NCI-H146 (cell line): Measurements from ENCODE around the gene ARVCF.

Experiments
- DNase-seq: peaks from one replicate; lab custom pipeline; 2025; lab: John Stamatoyannopoulos, UW

Gene ARVCF

GRCh38 chr22:19973551-19974267, 42.9 kb downstream of the ARVCF start:
- no peak for DNase-seq

DNA sequence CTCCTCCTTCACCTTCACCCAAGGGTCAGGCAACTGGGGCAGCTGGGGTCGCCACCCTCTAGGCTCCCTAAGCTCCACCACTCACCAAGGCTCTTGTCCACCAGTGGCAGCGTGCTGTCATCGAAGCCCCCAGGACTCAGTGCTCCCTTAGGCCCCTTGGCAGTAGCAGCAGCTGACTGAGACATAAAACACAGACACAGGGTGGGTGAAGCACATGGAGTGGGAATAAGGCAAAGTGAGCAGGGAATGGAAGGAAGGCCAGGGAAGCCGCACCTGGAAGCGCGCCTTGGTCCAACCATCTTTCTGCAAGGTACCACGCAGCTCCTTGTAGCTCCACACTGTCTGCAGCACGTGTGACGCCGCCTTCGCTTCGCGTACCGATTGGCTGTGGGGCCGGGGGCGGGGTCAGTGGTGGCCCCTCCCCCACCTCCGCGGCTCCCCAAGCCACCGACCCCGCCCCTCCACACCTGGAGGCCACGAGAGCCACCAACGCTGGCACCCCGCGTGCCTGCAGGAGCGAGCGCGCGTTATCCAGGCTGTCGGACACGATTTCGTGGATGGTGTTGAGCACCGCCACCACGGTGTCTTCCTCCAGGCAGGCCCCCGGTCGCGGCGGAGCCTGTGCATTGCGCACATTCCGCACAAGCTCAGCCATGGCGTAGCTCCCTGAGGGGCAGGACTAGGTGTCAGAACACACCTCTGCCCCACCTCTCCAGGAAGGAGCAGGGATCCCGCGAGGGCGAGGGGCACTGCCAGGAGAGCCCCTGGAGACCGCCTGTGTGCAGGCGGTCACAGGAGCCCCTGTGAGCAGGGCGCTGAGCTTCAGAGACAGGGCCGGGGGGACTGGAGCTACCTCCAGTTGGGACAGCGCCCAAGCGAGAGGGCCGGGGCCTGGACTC, 43.7 kb downstream of the ARVCF start:
- DNase-seq: no peak

- no peak for DNase-seq
Observed at GRCh38 chr22:19972251-19972650, 44.4 kb downstream of the ARVCF start.

DNA sequence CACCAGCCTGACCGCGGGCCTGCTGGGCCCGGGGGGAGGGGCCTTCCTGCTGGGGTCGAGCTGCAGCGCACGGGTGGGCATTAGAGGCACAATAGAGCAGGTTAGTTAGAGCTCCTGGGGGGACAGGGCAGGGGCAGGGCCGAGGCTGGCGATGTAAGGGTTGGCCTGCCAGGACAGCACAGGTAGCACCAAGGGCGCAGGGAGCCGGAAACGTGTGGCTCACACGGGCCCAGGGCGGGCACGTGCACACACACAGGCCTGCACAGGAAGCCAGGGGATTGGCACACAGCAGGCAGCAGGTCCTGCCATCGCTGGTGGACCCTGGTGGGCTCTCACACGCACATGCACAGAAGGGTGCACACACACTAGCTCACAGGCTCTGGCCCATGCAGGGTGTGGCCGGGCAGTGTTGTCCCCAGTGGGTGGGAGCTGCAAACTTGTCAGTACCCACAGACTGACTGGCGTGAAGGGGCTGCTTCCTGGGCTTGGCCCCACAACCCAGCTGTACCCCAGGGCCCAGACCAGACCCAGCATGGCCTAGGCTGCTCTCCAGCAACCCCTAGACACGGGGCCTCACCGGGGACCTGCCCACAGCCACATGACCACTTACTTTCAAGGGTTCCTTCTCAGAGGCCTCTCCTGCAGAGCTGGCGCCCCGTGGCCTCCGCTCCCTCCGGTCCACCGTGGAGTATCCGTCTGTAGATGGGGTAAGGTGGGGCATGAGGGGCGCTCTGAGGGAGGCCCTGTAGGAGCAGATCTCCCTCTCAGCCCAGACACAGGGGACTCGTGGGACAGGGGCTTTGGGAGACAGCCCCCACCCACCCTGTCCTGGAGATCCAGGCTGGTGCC, 45.1 kb downstream of the ARVCF start:
- no peak for DNase-seq

DNA sequence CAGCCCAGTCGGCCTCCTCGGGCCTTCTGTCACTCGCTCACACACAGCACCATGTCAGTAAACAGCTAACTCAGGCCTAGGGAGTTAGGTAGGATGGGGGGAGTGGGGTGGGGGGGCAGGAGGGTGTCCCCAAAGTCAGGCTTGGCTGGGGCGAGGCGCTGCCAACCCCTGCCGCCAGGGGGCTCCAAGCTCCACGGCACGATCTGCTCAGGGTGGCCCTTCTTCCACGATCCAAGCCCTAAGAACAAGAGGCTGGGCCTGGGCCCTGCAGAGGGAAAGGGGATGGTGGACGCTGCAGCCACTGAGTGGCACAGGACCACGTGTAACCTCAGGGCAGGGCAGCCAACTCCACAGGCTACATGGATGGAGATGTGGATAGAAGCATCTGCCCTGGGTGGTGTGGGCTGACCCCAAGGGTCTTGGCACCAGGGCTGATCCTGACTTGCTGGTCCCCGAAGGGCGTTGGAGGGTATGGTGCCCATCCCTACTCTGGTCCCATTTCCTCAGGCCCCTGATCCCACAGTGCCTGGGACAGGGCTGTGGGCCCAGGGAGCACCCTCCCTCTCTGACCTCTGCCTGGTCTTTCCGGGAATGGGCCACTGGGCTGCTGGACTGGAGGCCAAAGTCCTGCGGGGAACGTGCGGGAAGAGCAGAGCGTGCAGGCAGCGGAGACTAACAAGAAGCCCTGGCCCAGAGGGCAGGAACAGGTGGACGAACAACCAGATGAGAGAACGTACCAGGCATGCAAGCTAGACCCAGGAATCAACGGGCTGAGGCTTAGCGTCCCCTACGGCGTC, 45.9 kb downstream of the ARVCF start:
- peak; percentile 24 for DNase-seq

DNA sequence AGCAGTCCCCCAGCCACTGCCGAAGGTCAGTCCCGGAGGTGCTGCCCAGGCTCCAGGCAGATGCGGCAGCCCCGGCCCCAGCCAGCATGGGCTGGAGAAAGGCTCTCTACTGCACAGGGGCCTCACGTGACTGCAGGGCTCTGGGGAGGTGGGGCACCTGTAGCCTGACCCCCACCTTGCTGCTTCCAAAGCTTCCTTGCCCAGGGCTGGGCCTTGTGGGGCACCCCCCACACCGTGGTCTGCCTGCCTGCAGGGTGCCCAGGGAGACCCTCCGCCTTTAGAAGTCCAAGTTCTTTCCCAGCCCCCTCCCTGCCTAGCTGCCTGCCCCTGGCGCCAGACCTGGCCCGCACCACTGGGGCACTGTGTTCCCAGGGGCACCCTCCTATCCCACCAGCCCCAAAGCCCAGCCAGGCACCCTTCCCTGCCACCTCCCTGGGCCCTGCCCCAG, 46.6 kb downstream of the ARVCF start:
- no peak for DNase-seq

DNA sequence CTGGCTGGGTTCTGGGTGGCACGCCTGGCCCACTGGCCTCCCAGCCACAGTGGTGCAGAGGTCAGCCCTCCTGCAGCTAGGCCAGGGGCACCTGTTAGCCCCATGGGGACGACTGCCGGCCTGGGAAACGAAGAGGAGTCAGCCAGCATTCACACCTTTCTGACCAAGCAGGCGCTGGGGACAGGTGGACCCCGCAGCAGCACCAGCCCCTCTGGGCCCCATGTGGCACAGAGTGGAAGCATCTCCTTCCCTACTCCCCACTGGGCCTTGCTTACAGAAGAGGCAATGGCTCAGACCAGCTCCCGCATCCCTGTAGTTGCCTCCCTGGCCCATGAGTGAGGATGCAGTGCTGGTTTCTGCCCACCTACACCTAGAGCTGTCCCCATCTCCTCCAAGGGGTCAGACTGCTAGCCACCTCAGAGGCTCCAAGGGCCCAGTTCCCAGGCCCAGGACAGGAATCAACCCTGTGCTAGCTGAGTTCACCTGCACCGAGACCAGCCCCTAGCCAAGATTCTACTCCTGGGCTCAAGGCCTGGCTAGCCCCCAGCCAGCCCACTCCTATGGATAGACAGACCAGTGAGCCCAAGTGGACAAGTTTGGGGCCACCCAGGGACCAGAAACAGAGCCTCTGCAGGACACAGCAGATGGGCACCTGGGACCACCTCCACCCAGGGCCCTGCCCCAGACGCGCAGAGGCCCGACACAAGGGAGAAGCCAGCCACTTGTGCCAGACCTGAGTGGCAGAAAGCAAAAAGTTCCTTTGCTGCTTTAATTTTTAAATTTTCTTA, 47.3 kb downstream of the ARVCF start:
- no peak for DNase-seq

DNA sequence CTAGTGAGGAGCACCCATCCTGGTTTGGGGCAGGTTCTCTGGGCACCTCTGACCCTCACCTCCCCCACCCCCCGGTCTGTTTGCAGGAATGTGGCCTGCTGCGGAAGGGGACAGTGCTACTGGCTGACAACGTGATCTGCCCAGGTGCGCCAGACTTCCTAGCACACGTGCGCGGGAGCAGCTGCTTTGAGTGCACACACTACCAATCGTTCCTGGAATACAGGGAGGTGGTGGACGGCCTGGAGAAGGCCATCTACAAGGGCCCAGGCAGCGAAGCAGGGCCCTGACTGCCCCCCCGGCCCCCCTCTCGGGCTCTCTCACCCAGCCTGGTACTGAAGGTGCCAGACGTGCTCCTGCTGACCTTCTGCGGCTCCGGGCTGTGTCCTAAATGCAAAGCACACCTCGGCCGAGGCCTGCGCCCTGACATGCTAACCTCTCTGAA, 48.2 kb downstream of the ARVCF start:
- no peak for DNase-seq

DNA sequence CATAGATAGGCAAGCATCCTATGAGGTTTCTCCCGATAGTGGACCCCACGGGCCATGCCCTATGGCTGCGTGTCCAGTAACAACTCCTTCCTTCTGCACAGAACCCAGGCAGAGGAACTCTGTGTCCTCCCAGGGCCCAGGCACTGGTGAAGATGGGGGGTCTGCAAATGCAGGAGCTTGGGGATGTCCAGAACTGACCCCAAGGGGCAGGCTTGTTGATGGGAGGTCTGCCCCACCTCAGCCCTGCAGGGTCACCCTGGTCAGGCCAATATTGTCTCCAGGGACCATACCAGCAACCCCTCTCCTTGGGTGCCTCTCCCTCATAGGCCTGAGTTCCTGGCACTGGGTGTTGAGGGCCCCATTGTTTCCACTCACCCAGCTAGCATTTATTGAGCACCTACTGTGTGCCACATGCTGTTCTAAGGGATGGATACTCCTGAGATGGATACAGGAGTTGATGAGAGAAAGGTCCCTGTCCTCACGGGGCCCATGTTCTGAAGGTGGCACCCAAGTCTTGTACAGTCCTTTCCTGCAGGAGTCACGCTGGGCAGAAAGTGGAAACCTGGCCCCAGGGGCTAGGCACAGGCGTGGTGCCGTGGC, 48.7 kb downstream of the ARVCF start:
- no peak for DNase-seq

- no peak for DNase-seq
Observed at GRCh38 chr22:19966908-19967750, 49.5 kb downstream of the ARVCF start.

- no peak for DNase-seq
Observed at GRCh38 chr22:19965771-19966709, 50.6 kb downstream of the ARVCF start.

DNA sequence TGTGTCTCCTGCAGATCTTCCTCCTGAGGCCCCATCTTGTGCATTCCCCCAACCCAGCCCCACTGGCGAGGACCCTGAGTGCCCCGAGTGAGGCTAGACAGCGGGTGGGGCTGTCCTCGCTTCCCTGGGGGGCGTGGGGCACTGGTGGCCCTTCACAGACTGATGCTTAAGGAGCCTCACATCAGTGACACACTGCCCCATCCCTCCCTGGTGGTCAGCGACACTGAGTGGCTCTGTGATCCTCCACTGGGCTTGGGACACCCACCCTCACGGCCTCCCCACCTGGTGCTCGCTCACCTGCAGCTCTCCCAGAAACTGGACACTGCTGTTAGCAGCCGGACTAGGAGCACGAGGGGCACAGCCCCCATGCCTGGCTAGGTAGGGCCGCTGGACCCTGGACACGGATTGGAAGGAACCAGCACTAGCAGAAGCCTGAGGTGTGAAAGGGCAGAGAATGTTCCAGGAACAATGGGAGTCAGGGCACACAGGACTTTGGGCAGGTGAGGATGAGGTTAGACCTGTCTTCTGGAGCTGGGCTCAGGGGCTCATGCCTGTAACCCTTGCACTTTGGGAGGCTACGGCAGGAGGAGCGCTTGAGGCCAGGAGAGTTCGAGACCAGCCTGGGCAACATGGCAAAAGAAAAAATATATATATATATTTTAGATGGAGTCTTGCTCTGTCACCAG, 51.8 kb downstream of the ARVCF start:
- DNase-seq: no peak

DNA sequence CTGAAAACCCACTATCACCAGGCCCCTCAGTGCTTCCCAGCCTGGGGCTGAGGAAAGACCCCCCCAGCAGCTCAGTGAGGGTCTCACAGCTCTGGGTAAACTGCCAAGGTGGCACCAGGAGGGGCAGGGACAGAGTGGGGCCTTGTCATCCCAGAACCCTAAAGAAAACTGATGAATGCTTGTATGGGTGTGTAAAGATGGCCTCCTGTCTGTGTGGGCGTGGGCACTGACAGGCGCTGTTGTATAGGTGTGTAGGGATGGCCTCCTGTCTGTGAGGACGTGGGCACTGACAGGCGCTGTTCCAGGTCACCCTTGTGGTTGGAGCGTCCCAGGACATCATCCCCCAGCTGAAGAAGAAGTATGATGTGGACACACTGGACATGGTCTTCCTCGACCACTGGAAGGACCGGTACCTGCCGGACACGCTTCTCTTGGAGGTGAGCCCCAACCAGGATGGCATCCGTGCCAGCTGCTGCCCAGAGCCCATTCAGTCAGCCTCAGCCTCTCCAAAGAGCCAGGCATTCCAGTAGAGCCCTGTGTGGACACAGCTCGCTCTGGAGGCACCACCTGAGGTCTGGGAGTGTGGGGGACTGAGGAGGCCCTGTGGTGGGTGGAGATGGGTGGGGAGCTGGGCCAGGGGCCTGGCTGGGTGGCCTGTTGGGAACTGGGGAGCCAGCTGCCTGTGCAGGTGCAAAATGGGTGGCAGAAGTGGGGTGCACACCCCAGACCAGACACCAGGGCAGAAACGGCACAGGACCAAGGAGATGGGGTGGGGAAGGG, 52.6 kb downstream of the ARVCF start:
- no peak for DNase-seq

- DNase-seq: no peak
Observed at GRCh38 chr22:19962909-19963806, 53.5 kb downstream of the ARVCF start.

DNA sequence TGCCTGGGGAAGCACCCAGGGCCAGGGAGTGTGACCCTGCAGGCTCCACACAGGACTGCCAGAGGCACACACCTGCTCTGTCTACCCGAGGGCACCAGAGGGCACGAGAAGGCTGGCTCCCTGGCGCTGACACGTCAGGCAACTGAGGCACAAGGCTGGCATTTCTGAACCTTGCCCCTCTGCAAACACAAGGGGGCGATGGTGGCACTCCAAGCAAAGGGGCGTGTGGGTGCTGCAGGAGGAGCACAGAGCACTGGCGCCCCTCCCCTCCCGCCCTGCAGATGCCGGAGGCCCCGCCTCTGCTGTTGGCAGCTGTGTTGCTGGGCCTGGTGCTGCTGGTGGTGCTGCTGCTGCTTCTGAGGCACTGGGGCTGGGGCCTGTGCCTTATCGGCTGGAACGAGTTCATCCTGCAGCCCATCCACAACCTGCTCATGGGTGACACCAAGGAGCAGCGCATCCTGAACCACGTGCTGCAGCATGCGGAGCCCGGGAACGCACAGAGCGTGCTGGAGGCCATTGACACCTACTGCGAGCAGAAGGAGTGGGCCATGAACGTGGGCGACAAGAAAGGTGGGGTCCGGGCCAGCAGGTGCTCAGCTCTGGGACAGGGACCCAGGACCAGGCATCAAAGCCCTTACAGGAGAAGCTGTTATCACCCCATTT, 54.2 kb downstream of the ARVCF start:
- peak; percentile 39 for DNase-seq
